NCI-H510A treated with DMSO at 0.1 percent for 48 hours (cell line): ENCODE measurements around the gene ESPL1.

Source experiments
- DNase-seq: peaks from one replicate; lab custom pipeline; 2025; lab: John Stamatoyannopoulos, UW

The ESPL1 gene

GRCh38 chr12:53336181-53336681, 68.1 kb downstream of the ESPL1 start, which contains the start of gene SP7:
TSS of gene SP7 (minus strand) at chr12:53336354. CDS start at chr12:53335646, 708 bp downstream.
- no peak for DNase-seq

- DNase-seq = no peak
Observed at GRCh38 chr12:53338017-53338416, 69.9 kb downstream of the ESPL1 start.

- no peak for DNase-seq
Observed at GRCh38 chr12:53338916-53339315, 70.8 kb downstream of the ESPL1 start.

- DNase-seq = no peak
Observed at GRCh38 chr12:53340398-53340797, 72.3 kb downstream of the ESPL1 start.
